ENCODE data around the gene SERP2.

DNA sequence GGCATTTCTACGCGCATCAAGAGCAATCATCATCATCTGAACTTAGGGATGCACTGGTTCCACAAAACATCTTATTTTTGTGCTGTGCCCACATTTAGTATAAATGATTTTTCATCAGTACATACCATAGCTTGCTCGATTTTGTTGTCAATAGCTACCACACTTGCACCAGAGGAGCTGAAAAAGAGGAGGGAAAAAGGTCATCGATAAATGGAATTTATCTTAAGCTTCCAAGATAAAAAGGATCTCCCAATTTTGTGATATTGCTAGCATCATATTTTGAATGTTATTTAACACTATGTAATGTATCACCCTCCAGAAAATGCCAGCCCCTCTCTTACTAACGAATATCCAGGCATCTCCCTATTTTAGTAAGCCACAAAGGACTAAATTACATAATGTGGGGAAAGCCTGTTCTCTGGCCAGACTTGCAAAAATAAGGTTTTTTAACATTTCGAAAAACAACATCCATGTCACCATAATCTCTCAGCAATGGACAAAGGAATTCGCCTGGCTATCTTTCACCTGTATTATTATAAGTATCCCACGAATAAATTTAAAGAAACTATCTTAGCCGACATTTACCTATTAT is 62.4 kb downstream of the SERP2 start:
- no peak for TF ChIP-seq FOSL2 (IDR thresholded peaks at IDR 0.05)
- TF ChIP-seq FOSL2 (CRISPR knock-in tag; IDR thresholded peaks at IDR 0.05), result no peak
- no peak for TF ChIP-seq POLR2A (IDR thresholded peaks at IDR 0.05; ENCODE audit: low read length)
- TF ChIP-seq, protein P1, sequence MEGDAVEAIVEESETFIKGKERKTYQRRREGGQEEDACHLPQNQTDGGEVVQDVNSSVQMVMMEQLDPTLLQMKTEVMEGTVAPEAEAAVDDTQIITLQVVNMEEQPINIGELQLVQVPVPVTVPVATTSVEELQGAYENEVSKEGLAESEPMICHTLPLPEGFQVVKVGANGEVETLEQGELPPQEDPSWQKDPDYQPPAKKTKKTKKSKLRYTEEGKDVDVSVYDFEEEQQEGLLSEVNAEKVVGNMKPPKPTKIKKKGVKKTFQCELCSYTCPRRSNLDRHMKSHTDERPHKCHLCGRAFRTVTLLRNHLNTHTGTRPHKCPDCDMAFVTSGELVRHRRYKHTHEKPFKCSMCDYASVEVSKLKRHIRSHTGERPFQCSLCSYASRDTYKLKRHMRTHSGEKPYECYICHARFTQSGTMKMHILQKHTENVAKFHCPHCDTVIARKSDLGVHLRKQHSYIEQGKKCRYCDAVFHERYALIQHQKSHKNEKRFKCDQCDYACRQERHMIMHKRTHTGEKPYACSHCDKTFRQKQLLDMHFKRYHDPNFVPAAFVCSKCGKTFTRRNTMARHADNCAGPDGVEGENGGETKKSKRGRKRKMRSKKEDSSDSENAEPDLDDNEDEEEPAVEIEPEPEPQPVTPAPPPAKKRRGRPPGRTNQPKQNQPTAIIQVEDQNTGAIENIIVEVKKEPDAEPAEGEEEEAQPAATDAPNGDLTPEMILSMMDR (IDR thresholded peaks at IDR 0.05), result no peak
- TF ChIP-seq, protein P2, sequence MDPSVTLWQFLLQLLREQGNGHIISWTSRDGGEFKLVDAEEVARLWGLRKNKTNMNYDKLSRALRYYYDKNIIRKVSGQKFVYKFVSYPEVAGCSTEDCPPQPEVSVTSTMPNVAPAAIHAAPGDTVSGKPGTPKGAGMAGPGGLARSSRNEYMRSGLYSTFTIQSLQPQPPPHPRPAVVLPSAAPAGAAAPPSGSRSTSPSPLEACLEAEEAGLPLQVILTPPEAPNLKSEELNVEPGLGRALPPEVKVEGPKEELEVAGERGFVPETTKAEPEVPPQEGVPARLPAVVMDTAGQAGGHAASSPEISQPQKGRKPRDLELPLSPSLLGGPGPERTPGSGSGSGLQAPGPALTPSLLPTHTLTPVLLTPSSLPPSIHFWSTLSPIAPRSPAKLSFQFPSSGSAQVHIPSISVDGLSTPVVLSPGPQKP (IDR thresholded peaks at IDR 0.05; ENCODE audit: low read depth, low read length), result no peak
- TF ChIP-seq RFX5 (IDR thresholded peaks at IDR 0.05), result no peak
- TF ChIP-seq CEBPB (IDR thresholded peaks at IDR 0.05), result no peak
- TF ChIP-seq SMC3 (IDR thresholded peaks at IDR 0.05), result no peak
- TF ChIP-seq EP300 (IDR thresholded peaks at IDR 0.05), result no peak

Data from A549 (cell line).